Fibroblast of skin of back (primary cell): ENCODE data around the gene SH2D5.

ENCODE experiments used
- DNase-seq: peaks from one replicate; pipeline ENCODE4 v3.0.0-alpha.2; 2013

SH2D5 gene

DNA sequence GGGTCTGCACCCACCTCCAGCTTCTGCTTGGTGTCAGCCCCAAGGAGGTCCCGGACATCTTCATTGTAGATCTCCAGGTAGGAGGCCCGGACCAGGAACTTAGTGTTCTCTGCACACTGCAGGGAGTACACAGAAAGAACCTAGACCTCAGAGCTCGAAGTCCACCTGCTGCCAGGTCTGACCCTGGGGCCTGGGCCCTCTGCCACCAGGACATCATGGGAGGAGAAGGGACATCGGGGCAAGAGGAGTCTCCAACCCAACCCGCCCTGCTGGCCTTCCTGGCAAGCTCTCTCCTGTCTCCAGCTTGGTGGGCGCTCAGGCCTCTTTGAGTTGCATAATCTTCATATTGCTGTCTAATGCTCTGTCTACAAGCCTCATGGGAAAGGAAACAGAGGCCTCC, 19.1 kb downstream of the SH2D5 start:
- no peak for DNase-seq

DNA sequence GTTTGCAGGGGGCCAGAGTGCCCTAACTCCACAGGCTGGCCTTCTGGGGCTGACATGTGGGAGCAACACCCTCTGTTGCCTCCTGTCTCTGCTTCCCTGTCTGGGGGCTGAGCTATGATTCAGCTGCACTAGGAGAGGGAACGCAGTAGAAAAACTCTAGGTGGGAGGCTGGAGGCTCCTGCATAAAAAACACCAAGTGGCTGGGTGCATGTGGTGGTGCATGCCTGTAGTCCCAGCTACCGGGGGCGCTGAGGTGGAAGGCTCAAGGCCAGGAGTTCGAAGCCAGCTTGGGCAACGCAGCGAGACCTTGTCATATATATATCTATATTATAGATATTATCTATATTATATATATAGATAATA, 20.3 kb downstream of the SH2D5 start:
- no peak for DNase-seq

DNA sequence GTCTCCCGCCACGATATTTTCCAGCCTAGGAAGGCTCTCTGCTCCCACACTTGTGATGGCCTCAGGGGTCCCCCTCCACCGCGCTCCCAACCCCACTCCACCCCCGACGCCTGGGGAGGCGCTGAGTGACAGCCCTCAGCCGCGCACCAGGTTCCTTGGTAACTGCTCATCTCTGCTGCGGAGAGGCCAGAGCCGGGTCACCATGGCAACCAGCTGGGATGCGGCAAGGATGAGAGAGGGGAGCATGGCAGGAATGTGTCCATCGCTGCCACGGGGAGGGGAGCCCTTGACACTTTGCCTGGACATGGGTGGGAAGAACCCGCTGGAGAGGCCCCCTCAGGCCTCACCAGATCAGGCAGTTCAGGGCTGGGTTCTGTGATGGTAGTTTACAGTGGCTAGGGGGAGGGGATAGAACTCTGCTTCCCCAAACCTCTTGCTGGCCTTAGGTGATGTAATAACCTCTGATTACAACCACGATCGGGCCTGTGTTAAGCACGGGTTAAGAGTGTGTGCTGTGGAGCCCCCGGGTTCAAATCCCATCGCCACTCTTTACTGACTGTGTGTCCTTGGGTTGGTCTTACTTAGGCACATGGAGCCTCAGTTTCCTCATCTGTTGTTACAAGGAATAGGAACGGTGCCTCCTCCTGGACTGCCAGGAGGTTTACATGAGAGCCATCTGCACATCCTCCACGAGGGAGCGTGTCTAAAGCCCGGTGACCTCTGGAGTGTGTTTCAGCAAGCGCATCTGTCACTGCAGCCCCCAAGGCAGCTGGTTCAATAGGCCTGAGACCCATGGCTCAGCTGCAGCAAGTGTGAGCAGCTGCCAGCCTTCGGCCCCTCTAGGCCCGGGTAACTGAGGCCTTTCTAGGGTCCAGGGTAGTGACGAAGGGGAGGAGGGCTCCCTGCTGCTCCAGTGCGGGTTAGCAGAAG, 21.0 kb downstream of the SH2D5 start:
- DNase-seq = no peak

DNA sequence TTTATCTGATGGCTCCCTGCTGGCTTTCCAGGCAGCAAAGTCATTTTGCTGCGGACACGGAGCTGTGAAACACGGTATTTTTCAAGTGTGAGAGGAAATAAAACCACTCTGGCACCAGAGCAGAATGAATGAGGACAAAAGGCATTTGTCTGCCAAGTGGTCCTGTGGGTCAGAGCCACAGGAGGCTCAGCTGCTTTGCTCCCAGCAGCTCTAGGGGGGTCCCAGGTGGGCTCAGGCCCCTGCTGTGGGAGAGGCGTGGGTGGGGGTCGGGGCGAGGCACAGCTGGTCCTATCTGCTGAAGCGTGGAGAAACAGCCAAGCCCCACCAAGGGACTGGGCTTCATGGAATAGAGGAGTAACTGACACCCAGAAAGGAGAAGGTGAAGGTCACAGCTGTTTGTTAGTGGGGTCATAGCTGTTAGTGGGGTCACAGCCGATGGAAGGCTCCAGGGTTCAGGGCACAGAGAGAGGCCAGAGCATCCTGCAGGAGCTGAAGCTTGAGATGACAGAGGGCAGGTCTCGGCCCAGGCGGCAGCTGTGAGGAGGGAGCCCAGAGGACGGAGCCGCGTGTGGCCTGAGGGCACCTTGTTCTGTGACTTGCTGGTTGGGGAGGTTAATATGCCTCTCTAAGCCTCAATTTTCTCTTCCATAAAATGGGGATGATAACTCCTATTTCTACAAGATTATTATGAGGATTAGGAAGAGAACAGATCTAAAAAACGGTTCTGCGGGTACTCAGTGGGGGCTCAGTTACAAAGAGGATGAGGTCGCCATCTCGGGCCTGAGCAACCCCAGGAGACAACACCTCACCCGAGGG, 21.8 kb downstream of the SH2D5 start:
- no peak for DNase-seq

DNA sequence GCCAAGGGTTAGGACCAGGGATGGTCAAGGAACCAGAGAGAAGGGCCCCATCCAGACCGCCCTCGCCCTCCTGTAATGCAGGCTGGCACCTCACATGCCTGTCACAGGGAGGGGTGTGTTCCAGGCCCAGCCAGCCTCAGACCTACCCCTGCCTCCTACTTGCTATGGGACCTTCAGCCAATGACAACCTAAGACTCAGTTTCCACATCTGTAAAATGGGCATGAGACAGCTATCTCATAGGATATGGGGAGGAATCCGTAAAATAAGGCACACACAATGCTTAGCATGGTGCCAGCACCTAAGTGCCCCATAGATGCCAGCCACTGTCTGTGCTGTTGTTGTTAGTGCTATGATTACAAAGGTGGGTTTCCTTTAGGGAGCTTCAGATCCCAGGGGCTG, 22.6 kb downstream of the SH2D5 start:
- DNase-seq = no peak

DNA sequence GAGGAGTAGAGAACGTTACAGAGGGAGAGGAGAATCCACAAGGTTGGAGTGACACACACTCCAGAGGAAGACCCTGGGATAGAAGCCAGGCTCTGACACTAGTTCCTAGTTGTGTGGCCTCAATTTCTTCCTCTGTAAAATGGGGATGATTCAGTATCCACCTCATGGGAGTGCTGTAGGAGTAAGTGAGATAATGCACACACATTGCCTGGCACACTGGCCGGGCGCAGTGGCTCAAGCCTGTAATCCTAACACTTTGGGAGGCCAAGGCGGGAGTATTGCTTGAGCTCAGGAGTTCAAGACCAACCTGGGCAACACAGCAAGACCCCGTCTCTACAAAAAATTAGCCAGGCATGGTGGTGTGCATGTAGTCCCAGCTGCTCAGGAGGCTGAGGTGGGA, 23.6 kb downstream of the SH2D5 start:
- DNase-seq = no peak

DNA sequence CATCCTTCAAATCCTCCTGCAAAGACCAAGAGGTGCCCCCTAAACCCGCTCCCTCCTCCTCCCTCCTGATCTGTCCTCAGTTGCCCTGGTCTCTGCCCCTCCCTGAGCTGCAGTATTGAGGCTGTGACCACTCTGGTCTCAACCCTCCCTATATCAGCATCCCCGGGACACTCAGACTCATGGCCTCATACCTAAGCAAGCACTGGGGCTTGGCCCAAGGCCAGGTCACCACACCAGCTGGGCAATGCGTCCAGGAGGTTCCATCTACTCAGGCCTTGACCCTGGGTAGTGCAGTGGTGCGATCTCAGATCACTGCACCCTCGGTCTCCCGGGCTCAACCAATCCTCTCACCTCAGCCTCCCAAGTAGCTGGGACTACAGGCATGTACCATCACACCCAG, 24.4 kb downstream of the SH2D5 start:
- no peak for DNase-seq

DNA sequence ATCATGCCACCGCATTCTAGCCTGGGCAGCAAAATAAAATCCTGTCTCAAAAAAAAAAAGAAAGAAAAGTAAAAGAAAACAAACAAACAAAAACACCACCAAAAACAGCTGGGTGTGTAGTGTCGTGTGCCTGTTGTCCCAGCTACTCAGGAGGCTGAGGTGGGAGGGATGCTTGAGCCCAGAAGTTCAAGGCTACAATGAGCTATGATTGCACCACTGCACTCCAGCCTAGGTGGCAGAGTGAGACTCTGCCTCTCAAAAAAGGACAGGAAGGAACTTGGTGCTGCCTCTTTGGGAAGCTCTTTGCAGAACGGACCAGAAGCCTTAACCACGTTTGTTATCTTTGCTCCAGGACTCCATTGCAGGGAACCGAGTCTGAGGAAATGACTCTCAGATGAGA, 25.7 kb downstream of the SH2D5 start:
- DNase-seq = no peak

DNA sequence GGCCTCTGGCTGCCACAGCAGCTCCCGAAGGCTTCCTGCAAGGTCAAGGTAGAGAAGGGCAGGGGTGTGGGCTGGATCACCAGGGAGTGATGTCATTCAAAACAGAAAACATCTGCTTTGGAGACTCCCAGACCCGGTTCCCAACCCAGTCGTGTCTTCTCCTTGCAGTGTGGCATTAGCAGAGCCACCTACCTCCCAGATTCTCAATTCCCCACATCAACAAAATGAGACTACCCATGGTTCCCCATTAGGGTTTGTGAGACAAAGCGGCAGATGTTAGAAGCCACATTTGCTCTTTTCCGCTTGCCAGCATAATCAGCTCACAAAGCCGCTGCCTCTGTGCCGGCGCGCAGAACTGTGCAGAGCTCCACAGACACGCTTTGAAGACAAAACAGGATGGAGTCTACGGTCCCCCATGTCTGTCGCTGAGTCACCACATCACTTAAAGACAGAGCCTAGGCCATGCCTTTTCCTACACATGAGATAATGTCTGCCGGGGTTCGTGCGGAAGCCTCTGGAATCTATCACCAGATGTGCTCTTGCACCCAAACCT, 27.2 kb downstream of the SH2D5 start:
- peak; percentile 49 for DNase-seq

DNA sequence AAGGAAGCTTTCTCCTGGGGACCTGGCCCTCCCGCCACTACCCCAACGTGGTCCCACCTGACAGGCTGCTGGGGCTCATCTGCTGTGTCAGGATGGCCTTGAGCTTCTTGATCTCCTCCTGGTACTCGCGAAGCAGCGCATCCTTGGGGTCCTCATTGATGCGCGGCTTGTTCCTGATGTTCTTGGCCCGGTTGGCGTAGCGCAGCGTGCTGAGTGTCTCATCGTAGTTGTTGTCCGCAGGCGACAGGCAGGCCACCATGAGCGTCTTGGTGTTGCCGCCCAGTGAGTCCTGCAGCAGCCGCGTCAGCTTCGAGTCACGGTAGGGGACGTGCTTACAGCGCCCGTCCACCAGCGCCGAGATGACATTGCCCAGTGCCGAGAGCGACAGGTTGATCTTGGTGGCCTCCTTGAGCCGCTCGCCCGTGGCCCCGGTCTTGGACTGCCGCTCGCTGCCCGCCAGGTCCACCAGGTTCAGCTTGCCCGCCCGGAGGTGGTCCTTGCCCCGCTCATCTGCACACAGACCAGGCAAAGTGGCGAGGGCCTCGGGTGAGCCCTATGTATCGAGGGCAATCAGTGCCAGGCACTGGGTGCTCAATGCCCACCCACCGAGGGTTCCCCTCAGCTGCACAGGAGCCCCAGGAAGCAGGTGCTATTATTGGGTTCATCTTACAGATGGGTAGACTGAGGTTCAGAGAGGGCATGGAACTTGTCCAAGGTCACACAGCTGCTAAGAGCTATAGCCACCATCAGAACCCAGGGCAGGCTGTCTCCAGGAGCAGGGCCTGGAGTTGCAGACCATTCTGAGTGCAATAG, 27.9 kb downstream of the SH2D5 start:
- no peak for DNase-seq

DNA sequence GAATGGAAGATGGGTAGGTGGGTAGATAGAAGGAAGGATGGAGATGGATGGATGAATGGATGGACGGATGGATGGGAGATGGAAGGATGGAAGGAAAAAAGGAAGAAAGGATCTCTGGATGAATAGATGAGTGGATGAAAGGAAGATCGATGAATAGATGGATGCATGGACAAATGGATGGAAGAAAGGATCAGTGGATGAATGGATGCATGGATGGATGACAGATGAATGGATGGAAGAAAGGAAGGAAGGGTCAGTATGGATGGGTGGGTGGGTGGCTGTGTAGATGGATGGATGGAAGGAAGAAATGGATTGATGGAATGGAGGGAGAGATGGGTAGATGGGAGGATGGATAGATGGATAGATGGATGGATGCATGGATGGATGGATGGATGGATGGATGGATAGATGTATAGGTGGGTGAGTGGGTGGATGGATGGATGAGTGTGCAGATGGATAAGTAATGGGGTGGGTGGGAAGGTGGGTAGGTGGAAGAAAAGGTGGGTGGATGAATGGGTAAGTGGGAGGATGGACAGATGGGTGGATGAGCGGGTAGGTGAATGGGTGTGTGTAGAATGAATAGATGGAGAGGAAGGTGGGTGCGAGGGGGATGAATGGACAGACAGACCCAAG, 29.3 kb downstream of the SH2D5 start:
- DNase-seq = no peak

DNA sequence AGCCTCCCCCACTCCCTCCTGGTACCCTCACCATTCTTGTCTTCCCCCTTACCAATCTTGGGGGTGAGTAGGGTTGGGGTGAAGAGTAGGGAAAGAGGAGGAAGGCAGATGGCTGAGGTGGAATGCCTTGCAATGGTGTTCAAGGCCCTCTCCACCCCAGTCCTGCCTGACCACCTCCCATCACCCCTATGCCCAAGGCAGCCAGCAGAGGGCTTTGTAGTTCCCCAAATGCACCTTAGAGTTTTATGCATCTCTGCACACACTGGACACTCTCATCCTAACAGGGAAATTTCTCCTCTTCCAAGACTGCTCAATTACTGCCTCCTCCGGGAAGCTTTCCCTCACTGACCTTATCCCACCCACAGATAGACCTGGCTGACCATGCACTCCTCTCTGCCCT, 30.1 kb downstream of the SH2D5 start:
- DNase-seq = no peak

DNA sequence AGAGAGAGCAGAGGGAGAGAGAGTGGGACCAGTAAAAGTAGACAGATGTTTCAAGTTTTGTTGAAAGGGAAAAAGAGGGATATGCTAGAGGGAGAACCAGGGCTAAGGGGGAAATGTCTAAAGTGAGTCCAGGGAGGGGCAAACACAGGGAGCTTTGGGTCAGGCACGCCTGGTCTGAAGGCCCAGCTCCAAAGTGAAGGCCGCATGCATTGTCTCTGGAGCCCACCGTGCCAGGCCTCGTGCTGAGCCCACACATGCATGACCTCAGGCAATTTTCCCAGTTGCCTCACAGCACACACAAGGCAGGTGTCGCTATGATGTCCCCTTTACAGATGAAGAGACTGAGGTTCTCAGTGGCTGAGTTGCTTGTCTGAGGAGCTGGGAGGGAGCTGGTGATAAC, 30.7 kb downstream of the SH2D5 start:
- no peak for DNase-seq

DNA sequence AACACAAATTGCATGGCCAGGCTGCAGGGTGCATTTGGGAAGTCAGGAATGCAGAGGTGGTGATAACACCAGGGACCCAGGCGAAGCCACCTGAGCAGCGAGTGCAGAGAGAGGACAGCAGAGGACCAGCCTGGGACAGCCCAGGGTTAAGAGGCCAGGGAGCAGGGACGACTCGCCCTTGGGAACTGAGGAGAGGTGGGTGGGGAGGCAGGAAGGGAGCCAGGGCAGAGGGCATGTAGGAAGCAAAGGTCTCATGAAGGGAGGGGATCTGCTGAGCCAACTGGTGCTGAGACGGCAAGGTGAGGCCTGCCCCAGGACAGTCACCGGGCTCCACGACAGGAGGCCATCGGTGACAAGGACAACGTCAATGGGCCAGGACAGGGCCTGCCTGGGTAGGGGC, 31.1 kb downstream of the SH2D5 start:
- DNase-seq = no peak

DNA sequence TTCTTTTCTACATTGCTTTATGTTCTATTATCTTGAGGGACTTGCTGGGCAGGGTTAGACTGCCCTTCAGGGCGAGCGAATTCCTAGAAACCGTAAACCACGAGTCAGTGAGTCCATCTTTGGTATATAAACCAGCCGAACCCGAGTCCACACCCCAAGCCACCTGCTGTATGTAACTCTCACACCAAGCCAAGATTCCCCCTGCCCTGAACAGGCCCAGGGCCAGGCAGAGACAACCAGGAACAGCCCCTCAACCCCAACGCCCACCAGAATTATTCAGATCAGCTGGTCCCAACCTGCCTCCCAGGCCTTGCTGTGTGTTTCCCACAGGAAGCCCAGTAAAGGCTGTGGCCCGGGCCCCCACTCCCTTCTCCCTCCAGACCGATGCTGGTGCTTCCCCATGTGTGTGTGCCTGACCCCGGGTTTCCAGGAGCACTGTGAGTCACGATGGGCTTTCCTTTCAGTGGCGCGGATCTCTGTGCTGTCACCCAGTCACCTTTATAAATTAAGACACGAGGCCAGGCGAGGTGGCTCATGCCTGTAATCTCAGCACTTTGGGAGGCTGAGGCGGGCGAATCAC, 31.8 kb downstream of the SH2D5 start:
- no peak for DNase-seq

DNA sequence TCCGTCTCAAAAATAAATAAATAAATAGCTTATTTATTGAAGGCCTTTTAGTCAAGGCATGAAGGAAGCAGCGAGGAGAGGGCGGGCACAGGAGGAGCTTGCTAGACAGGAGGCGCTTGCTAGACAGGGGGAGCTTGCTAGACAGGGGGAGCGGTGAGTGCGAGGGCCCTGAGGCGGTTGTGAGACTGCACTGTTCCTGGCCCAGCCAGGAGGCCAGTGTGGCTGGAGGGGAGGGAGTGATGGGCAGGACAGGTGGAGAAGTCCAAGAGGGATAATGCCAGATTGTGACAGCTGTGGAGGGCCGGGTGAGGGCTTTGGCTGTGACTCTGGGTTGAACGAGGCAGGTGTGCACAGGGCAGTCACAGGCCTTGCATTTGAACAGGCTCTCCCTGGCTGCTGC, 32.9 kb downstream of the SH2D5 start:
- no peak for DNase-seq

DNA sequence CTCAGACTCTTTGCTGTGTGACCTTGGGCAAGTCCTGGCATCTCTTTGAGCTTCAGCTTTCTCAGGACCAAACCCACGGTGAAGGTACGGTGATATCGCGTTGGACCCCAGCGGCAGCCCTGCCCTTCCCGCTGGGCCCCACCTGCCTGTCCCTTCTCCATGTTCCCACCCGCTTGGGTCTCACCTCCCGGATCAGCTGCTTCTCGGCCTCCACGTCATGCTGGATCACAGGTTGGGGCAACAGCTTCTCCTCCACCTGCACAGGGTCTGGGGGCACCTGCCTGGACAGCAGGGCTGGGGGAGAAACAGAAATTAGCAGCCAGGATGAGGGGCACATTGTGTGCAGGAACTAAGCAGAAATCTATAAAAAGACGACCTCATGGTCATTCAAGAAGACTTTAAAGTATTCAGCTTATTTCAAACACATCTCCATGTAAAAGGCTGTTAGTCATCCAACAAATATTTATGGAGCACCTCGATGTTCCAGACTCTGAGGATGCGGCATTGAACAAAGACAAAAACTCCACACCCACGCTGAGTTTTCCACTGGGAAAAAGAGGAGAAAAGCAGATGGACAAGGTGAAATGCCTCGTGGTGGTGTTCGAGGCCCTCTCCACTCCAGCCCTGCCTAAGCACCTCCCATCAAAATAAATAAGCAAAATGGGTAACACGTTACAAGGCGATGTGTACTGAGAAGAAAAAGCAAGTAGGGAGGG, 34.1 kb downstream of the SH2D5 start:
- peak; percentile 85 for DNase-seq

DNA sequence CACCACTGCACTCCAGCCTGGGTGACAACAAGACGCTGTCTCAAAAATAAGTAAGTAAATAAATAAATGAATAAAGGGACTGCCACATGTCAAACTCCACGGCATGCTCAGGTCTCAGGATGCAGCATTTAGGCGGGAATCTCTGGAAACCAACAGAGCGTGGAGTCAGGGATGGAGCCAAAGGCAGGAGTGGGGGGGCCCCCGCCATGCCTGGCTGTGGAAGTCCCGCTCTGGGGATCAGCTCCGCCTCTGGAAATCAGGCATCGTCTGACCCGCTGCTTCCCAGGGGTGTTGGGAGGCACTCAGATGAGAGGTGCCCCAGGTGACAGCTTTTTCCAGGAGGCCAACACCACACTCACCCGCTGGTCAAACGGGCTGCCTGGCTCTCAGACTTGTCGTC, 34.9 kb downstream of the SH2D5 start:
- no peak for DNase-seq

DNA sequence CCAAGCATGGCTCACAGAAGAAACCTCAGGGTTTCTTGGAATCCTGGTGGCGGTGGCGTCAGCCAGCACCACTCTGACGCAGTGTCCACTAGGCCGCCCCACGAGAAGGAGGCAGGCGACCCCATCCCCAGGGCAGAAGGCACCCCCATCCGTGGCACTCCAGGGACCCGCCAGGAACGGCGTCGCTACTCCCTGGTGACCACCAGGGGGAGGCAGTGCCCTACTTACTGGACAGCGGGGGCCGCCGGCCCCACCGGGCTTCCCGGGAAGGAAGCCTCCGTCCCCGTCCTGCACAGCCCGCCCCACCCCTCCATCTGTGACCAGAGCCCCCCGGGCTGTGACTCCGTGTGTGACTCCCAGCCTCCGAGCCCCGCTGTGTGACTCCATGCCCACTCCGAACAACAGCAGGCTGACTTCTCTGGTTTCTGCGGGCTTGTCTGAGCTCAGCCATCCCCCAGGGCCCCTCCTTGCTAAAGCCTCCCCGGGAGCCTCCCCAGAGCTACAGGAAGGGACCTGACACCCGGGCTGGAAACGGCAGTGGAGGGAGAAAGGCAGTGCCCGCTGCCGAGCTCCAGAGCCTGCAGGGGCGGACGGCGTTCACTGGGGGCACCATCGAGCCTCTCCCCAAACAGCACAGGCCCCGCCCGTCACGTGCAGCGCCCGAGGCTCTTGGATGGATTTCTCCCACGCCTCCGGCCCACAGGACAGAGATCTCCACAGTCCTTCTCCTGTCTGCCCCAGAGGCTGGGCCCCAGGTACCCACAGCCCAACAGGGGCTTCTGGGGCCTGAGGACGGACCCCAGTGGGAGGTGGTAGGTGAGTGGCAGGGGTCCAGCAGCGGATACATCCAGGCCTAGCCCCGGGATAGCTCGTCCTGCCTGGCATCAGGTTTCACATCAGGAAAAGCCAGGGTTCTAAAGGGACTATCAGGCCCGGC, 35.8 kb downstream of the SH2D5 start:
- DNase-seq = peak; percentile 95

DNA sequence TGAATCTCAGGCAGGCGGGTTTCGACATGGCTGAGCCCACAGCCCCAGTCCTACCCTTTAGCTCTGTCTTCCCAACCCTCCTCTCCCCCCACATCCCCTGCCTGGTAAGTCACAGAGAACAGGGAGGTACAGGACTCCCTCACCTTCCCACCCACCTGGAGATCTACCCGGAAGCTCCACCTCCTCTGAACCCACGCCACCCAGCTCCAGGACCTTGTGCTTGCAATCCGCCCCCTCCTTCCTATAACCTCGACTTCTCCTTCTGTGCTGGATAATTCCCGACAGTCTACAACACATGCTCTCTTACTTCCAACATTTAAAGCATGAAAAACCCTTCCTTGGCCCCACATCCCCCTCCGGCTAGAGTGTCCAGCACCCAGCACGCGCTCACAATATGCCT, 37.0 kb downstream of the SH2D5 start:
- DNase-seq = no peak
